K562 (cell line): ENCODE data around the gene ADAMTS14. TPM values are rescaled to one million over a fixed set of nuclear protein-coding genes. Genes with fewer than 3 reads are reported as not detected.

Source experiments
- HMG20A ChIP-seq: fragments of 450-650 bp; formaldehyde crosslinking; conservative IDR thresholded peaks from 2 replicates; pipeline ENCODE4 v1.4.0; 2020; ENCODE audit warnings: mild to moderate bottlenecking, mixed read lengths
- MBD2 ChIP-seq: sonication (generic); IDR thresholded peaks from 2 replicates; pipeline ENCODE4 v1.6.1; 2016; ENCODE audit warnings: low read depth, borderline replicate concordance
- PML ChIP-seq: IDR thresholded peaks from 2 replicates; pipeline ENCODE4 v1.6.1; 2012; ENCODE audit warnings: low read length, inconsistent platforms
- RBM39 ChIP-seq: fragments of 200-400 bp; formaldehyde crosslinking; optimal IDR thresholded peaks from 2 replicates; pipeline ENCODE3; 2018; ENCODE audit warnings: low read depth, low read length
- TRIM28 ChIP-seq: fragments of 450-650 bp; IDR thresholded peaks from 2 replicates; pipeline ENCODE4 v1.6.1; 2017
- ZNF436 ChIP-seq: fragments of 250-450, 450-650 bp; sonication (Bioruptor Pico); formaldehyde crosslinking; IDR thresholded peaks from 2 replicates; pipeline ENCODE4 v1.7.0; 2020; ENCODE audit warnings: mild to moderate bottlenecking
- polyA plus RNA-seq, 8 experiments: library from polyadenylated mRNA; depleted of rRNA in 4 of 8; stranded (reverse) in 5 of 8; unstranded in 3 of 8; fragments of >200 nt; fragmentation: Nextera tagmentation in 2 of 8; fragmentation: Illumina TruSeq in 1 of 8; extraction: Ambion mirVana in 2 of 8; extraction: Trizol in 1 of 8; gene quantifications; 2 replicates each; pipeline versions ENCODE4 v1.2.1 to v1.2.3, GENCODE V29; 2011 to 2014; ENCODE audit warnings: inconsistent platforms in 1 of 8, missing spikeins in 1 of 8
- total RNA-seq, 7 experiments: library from RNA; depleted of rRNA in 6 of 7; stranded (reverse); fragments of >200 nt in 6 of 7; fragmentation: Illumina TruSeq in 2 of 7; extraction: Trizol in 2 of 7; gene quantifications; 2 replicates each; pipeline versions ENCODE4 v1.2.1 to v1.2.3, GENCODE V29; 2011 to 2021; ENCODE audit warnings: low replicate concordance in 1 of 7
- TF ChIP-seq, protein P1 (sequence below), 3 experiments: IDR thresholded peaks in 2 of 3; conservative IDR thresholded peaks in 1 of 3; 2 replicates each; pipeline ENCODE4 v1.5.1; 2011 to 2012; ENCODE audit warnings: low read length in 3 of 3, mild to moderate bottlenecking in 3 of 3, control low read depth in 2 of 3, improper control_type of control experiment in 1 of 3, inconsistent platforms in 1 of 3, low read depth in 1 of 3, mixed read lengths in 1 of 3, moderate library complexity in 1 of 3; ENCODE audit not compliant: insufficient read depth in 2 of 3
- TF ChIP-seq, protein P2 (sequence below): sonication (generic); formaldehyde crosslinking; IDR thresholded peaks from 2 replicates; pipeline ENCODE4 v1.8.0; 2022; ENCODE audit warnings: mild to moderate bottlenecking, missing genetic modification reagents
- TF ChIP-seq, protein P3 (sequence below): fragments of 450-650 bp; IDR thresholded peaks from 2 replicates; pipeline ENCODE4 v1.6.1; 2016; ENCODE audit warnings: borderline replicate concordance
- TF ChIP-seq, protein P4 (sequence below), 2 experiments: fragments of 450-650 bp; formaldehyde crosslinking in 1 of 2; IDR thresholded peaks; 2 replicates each; pipeline versions ENCODE4 v1.4.0 to v1.6.1; 2014 to 2020; ENCODE audit warnings: mild to moderate bottlenecking in 2 of 2, borderline replicate concordance in 1 of 2, low read depth in 1 of 2
- TF ChIP-seq, protein P5 (sequence below): IDR thresholded peaks from 2 replicates; pipeline ENCODE4 v1.6.1; 2016; ENCODE audit warnings: missing genetic modification characterization, missing compliant biosample characterization

ADAMTS14 gene
- total and polyA plus RNA-seq, 9 of the 15 experiments (the other 6 are each of a cell fraction or from before 2014, with no cell fraction given), result 0.04 to 37.4 (median 15.9) TPM

DNA sequence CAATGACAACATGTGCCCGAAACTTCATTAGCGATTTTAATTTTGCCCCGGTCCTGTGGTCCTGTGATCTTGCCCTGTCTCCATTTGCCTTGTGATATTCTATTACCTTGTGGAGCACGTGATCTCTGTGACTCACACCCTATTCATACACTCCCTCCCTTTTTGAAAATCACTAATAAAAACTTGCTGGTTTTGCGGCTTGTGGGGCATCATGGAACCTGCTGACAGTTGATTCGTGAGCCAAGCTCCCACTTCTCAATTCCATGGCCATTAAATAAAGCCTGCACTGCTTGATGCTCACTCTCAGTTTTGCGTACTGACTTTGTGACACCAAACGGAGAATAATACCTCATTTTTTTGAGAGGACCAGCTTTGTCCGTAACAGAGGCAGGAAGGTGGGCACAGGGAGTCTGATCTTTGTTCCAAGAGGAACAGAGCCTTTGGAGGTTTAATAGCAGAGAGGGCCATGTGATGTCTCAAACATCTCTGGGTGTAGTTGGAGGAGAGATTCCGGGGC lies 3.8 kb upstream of the ADAMTS14 start (continued):
- TF ChIP-seq, protein P1, sequence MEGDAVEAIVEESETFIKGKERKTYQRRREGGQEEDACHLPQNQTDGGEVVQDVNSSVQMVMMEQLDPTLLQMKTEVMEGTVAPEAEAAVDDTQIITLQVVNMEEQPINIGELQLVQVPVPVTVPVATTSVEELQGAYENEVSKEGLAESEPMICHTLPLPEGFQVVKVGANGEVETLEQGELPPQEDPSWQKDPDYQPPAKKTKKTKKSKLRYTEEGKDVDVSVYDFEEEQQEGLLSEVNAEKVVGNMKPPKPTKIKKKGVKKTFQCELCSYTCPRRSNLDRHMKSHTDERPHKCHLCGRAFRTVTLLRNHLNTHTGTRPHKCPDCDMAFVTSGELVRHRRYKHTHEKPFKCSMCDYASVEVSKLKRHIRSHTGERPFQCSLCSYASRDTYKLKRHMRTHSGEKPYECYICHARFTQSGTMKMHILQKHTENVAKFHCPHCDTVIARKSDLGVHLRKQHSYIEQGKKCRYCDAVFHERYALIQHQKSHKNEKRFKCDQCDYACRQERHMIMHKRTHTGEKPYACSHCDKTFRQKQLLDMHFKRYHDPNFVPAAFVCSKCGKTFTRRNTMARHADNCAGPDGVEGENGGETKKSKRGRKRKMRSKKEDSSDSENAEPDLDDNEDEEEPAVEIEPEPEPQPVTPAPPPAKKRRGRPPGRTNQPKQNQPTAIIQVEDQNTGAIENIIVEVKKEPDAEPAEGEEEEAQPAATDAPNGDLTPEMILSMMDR (IDR thresholded peaks at IDR 0.05 in 2 of 3, conservative IDR thresholded peaks at IDR 0.05 in 1 of 3; ENCODE audit: insufficient read depth in 2 of 3, low read depth in 1 of 3, low read length in 3 of 3), result no peak
- no peak for TF ChIP-seq PML
- TF ChIP-seq, protein P2, sequence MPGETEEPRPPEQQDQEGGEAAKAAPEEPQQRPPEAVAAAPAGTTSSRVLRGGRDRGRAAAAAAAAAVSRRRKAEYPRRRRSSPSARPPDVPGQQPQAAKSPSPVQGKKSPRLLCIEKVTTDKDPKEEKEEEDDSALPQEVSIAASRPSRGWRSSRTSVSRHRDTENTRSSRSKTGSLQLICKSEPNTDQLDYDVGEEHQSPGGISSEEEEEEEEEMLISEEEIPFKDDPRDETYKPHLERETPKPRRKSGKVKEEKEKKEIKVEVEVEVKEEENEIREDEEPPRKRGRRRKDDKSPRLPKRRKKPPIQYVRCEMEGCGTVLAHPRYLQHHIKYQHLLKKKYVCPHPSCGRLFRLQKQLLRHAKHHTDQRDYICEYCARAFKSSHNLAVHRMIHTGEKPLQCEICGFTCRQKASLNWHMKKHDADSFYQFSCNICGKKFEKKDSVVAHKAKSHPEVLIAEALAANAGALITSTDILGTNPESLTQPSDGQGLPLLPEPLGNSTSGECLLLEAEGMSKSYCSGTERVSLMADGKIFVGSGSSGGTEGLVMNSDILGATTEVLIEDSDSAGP (CRISPR knock-in tag), result no peak
- TF ChIP-seq, protein P3, sequence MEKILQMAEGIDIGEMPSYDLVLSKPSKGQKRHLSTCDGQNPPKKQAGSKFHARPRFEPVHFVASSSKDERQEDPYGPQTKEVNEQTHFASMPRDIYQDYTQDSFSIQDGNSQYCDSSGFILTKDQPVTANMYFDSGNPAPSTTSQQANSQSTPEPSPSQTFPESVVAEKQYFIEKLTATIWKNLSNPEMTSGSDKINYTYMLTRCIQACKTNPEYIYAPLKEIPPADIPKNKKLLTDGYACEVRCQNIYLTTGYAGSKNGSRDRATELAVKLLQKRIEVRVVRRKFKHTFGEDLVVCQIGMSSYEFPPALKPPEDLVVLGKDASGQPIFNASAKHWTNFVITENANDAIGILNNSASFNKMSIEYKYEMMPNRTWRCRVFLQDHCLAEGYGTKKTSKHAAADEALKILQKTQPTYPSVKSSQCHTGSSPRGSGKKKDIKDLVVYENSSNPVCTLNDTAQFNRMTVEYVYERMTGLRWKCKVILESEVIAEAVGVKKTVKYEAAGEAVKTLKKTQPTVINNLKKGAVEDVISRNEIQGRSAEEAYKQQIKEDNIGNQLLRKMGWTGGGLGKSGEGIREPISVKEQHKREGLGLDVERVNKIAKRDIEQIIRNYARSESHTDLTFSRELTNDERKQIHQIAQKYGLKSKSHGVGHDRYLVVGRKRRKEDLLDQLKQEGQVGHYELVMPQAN, result peak; percentile 21; the same call in 1 of the 2 replicates
- peak; percentile 11; the same call in 1 of the 2 replicates for TF ChIP-seq MBD2
- TF ChIP-seq, protein P4, sequence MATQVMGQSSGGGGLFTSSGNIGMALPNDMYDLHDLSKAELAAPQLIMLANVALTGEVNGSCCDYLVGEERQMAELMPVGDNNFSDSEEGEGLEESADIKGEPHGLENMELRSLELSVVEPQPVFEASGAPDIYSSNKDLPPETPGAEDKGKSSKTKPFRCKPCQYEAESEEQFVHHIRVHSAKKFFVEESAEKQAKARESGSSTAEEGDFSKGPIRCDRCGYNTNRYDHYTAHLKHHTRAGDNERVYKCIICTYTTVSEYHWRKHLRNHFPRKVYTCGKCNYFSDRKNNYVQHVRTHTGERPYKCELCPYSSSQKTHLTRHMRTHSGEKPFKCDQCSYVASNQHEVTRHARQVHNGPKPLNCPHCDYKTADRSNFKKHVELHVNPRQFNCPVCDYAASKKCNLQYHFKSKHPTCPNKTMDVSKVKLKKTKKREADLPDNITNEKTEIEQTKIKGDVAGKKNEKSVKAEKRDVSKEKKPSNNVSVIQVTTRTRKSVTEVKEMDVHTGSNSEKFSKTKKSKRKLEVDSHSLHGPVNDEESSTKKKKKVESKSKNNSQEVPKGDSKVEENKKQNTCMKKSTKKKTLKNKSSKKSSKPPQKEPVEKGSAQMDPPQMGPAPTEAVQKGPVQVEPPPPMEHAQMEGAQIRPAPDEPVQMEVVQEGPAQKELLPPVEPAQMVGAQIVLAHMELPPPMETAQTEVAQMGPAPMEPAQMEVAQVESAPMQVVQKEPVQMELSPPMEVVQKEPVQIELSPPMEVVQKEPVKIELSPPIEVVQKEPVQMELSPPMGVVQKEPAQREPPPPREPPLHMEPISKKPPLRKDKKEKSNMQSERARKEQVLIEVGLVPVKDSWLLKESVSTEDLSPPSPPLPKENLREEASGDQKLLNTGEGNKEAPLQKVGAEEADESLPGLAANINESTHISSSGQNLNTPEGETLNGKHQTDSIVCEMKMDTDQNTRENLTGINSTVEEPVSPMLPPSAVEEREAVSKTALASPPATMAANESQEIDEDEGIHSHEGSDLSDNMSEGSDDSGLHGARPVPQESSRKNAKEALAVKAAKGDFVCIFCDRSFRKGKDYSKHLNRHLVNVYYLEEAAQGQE (IDR thresholded peaks at IDR 0.05; ENCODE audit: borderline replicate concordance), result peak; percentile 36; the same call in 1 of the 2 replicates
- TF ChIP-seq, protein P4 (CRISPR knock-in tag; IDR thresholded peaks at IDR 0.05; ENCODE audit: low read depth), result peak; percentile 58; the same call in 1 of the 2 replicates
- TF ChIP-seq TRIM28, result no peak
- no peak for TF ChIP-seq HMG20A (CRISPR knock-in tag)
- TF ChIP-seq ZNF436 (CRISPR knock-in tag), result no peak
- no peak for TF ChIP-seq RBM39
- TF ChIP-seq, protein P5, sequence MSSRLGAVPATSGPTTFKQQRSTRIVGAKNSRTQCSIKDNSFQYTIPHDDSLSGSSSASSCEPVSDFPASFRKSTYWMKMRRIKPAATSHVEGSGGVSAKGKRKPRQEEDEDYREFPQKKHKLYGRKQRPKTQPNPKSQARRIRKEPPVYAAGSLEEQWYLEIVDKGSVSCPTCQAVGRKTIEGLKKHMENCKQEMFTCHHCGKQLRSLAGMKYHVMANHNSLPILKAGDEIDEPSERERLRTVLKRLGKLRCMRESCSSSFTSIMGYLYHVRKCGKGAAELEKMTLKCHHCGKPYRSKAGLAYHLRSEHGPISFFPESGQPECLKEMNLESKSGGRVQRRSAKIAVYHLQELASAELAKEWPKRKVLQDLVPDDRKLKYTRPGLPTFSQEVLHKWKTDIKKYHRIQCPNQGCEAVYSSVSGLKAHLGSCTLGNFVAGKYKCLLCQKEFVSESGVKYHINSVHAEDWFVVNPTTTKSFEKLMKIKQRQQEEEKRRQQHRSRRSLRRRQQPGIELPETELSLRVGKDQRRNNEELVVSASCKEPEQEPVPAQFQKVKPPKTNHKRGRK (tag), result no peak
